IMR-90 (cell line): ENCODE measurements around the gene PRKCA. TPM values are rescaled to one million over a fixed set of nuclear protein-coding genes. Genes with fewer than 3 reads are reported as not detected.
A peak's percentile ranks its signal among the peaks of the same experiment; 100 is the strongest.

Source experiments
- ATAC-seq: fragments of 200-7000 bp; cut with Tn5 transposase; 2 replicates; pipeline ENCODE4 v1.9.1; 2020; ENCODE audit warnings: low read depth, mild to moderate bottlenecking, moderate library complexity
- BruUV-seq: library from RNA; stranded (reverse); fragments of 400-500 nt; replicated peaks from 2 replicates; lab custom pipeline; 2021; lab: Mats Ljungman, UMichigan
- CTCF ChIA-PET: fragments of 300-600 bp; formaldehyde crosslinking; extraction: SDS; loops from one replicate; lab custom pipeline; 2021; ENCODE audit warnings: antibody characterized with exemption; lab: Yijun Ruan, JAX
- POLR2A ChIA-PET: fragments of 300-600 bp; sonication (Branson Sonifier 250); formaldehyde crosslinking; loops from one replicate; lab custom pipeline; 2022; ENCODE audit warnings: antibody characterized with exemption; ENCODE audit not compliant: unreplicated experiment; lab: Charles Lee
- DNase-seq: peaks from one replicate; pipeline ENCODE4 v3.0.0; 2013
- H2AFZ ChIP-seq: replicated peaks from 2 replicates; pipeline ENCODE3; 2013; ENCODE audit warnings: low read length, mild to moderate bottlenecking; ENCODE audit not compliant: poor library complexity
- H2AK5ac ChIP-seq: 2 replicates; pipeline ENCODE4 v1.6.1; 2013; ENCODE audit warnings: low read depth, low read length, inconsistent platforms
- H2AK9ac ChIP-seq: replicated peaks from 2 replicates; pipeline ENCODE3; 2013; ENCODE audit warnings: mild to moderate bottlenecking, low read depth, low read length, moderate library complexity; ENCODE audit not compliant: poor library complexity
- H2BK120ac ChIP-seq: 2 replicates; pipeline ENCODE4 v1.6.1; 2013; ENCODE audit warnings: low read depth, low read length, inconsistent platforms
- H2BK15ac ChIP-seq: 3 replicates; pipeline ENCODE4 v1.6.1; 2013; ENCODE audit warnings: low read depth, low read length, inconsistent platforms
- H2BK20ac ChIP-seq: 2 replicates; pipeline ENCODE4 v1.6.1; 2013; ENCODE audit warnings: low read depth, mild to moderate bottlenecking, inconsistent platforms, low read length, moderate library complexity
- H2BK5ac ChIP-seq: 2 replicates; pipeline ENCODE4 v1.6.1; 2013; ENCODE audit warnings: mild to moderate bottlenecking, low read depth, low read length, inconsistent platforms; ENCODE audit not compliant: poor library complexity, severe bottlenecking
- H3K14ac ChIP-seq: replicated peaks from 2 replicates; pipeline ENCODE4 v1.6.1; 2013; ENCODE audit warnings: low read depth, low read length, inconsistent platforms
- H3K18ac ChIP-seq: 2 replicates; pipeline ENCODE4 v1.6.1; 2013; ENCODE audit warnings: low read depth, low read length, control low read depth
- H3K23ac ChIP-seq: 2 replicates; pipeline ENCODE4 v1.6.1; 2013; ENCODE audit warnings: low read depth, low read length, inconsistent platforms
- H3K27ac ChIP-seq: 2 replicates; pipeline ENCODE4 v1.5.1; 2013; ENCODE audit warnings: mild to moderate bottlenecking, control low read depth, low read length; ENCODE audit not compliant: insufficient read depth
- H3K27me3 ChIP-seq: 2 replicates; pipeline ENCODE4 v1.6.1; 2013; ENCODE audit warnings: low read length; ENCODE audit not compliant: control insufficient read depth, insufficient read depth
- H3K36me3 ChIP-seq: 2 replicates; pipeline ENCODE4 v1.6.1; 2013; ENCODE audit warnings: low read length, mixed read lengths; ENCODE audit not compliant: control insufficient read depth, insufficient read depth
- H3K4ac ChIP-seq: 2 replicates; pipeline ENCODE4 v1.6.1; 2013; ENCODE audit warnings: low read depth, low read length, inconsistent platforms
- H3K4me1 ChIP-seq: 2 replicates; pipeline ENCODE4 v1.6.1; 2013; ENCODE audit warnings: low read length, mixed read lengths; ENCODE audit not compliant: control insufficient read depth, insufficient read depth
- H3K4me2 ChIP-seq: 2 replicates; pipeline ENCODE4 v1.6.1; 2013; ENCODE audit warnings: low read depth, mild to moderate bottlenecking, control low read depth, low read length, moderate library complexity
- H3K4me3 ChIP-seq: 2 replicates; pipeline ENCODE4 v1.5.1; 2013; ENCODE audit warnings: low read depth, mild to moderate bottlenecking, control low read depth, low read length, moderate library complexity; ENCODE audit not compliant: insufficient read depth
- H3K56ac ChIP-seq: 2 replicates; pipeline ENCODE4 v1.6.1; 2013; ENCODE audit warnings: low read length, inconsistent platforms; ENCODE audit not compliant: insufficient read depth; ENCODE audit errors: extremely low read depth
- H3K79me1 ChIP-seq, 2 experiments: 2 replicates each; pipeline ENCODE4 v1.6.1; 2013; ENCODE audit warnings: low read length in 2 of 2, inconsistent platforms in 1 of 2, low read depth in 1 of 2
- H3K9ac ChIP-seq: 2 replicates; pipeline ENCODE4 v1.6.1; 2013; ENCODE audit warnings: low read depth, low read length, control low read depth
- H3K9me1 ChIP-seq: 2 replicates; pipeline ENCODE4 v1.6.1; 2013; ENCODE audit warnings: low read length, inconsistent platforms; ENCODE audit not compliant: insufficient read depth
- H3K9me3 ChIP-seq: 2 replicates; pipeline ENCODE4 v1.6.1; 2013; ENCODE audit warnings: low read length; ENCODE audit not compliant: control insufficient read depth, insufficient read depth
- H4K20me1 ChIP-seq: 2 replicates; pipeline ENCODE4 v1.6.1; 2013; ENCODE audit warnings: low read length, inconsistent platforms; ENCODE audit not compliant: insufficient read depth
- H4K5ac ChIP-seq: 2 replicates; pipeline ENCODE4 v1.6.1; 2013; ENCODE audit warnings: mild to moderate bottlenecking, low read depth, low read length, control low read depth
- H4K8ac ChIP-seq, 2 experiments: 2 replicates each; pipeline ENCODE4 v1.6.1; 2013; ENCODE audit warnings: low read depth in 2 of 2, low read length in 2 of 2, control low read depth in 1 of 2, inconsistent platforms in 1 of 2
- H4K91ac ChIP-seq: 2 replicates; pipeline ENCODE4 v1.6.1; 2013; ENCODE audit warnings: low read depth, low read length, inconsistent platforms; ENCODE audit not compliant: insufficient read depth
- FOS ChIP-seq: fragments of 150-350 bp; IDR thresholded peaks from 2 replicates; pipeline ENCODE4 v1.6.1; 2016; ENCODE audit warnings: low read depth, low read length
- RAD21 ChIP-seq: IDR thresholded peaks from 2 replicates; pipeline ENCODE4 v1.6.1; 2012; ENCODE audit warnings: low read length, improper control_type of control experiment
- WGBS, 2 experiments: methylation state at CpG; one replicate each; pipeline versions ENCODE4 v1.1.5 to v1.1.7; 2013; ENCODE audit warnings: missing lambda C conversion rate in 2 of 2; ENCODE audit not compliant: insufficient read length in 1 of 2; ENCODE audit errors: extremely low coverage in 2 of 2; 5-methylcytosine and 5-hydroxymethylcytosine counted together
- dilution Hi-C: fragments of 300-500 bp; cut with HindIII; formaldehyde crosslinking; loops from one replicate; pipeline ENCODE4 v1.14.3; 2018; ENCODE audit warnings: low sequenced_read_pairs; ENCODE audit not compliant: unreplicated experiment
- in situ Hi-C: fragments of 300-500 bp; cut with MboI; formaldehyde crosslinking; loops from 3 replicates; pipeline ENCODE4 v1.14.3; 2019; ENCODE audit warnings: low sequenced_read_pairs, inconsistent platforms, mixed read lengths
- intact Hi-C: fragments of 100-400 bp; cut with micrococcal nuclease; formaldehyde crosslinking; loops from 2 replicates; pipeline ENCODE4 v1.10.0; 2022
- polyA plus RNA-seq, 3 experiments: library from polyadenylated mRNA; depleted of rRNA; stranded (reverse); fragments of >200 nt; gene quantifications; 2 replicates each; pipeline ENCODE4 v1.2.3, GENCODE V29; 2012; ENCODE audit warnings: low replicate concordance in 1 of 3
- total RNA-seq: library from RNA; depleted of rRNA; stranded (reverse); fragments of >200 nt; gene quantifications from 2 replicates; pipeline ENCODE4 v1.2.3, GENCODE V29; 2012

PRKCA gene
- total and polyA plus RNA-seq, 2 of the 4 experiments (the other 2 are of a cell fraction): 31.0 to 46.0 TPM

DNA sequence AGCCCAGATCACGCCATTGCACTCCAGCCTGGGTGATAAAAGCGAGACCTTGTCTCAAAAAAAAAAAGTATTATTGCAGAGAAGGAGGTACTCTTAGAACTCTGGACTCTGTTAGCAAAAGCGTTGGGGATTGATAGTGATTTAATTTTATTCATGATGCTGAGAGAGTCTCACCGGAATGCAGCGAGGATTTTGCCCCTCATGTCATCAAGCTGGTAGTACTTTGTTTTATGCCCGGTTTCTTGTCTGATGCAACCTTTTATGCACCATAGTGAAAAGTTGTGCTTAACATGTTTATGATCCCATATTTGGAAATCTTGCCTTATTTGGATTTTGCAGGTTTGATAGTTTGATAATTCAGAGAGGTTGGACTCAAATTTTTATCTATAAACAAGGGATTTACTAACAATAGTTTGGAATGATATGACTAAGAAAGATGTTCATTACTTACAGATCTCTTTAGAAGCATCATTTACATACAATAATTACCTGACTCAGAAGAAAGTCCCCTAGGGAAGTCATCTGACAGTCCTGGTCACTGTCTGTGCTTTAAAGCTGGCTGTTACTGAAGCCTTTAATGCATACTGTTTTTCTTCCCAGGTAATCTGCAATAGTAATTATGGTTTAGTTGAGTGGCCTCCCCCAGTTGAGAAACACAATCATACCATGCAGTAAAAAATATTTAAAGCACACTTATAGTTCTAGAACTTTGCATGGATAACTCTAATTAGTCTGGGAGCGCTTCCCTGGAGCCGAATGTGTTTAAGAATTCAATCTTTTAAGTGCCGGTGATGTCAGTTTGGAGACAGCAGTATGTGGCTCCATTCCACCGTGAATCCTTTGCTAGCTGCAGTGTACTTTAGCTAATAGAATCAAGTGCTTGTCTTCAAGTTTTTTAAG is 120.9 kb downstream of the PRKCA start:
- DNase-seq (no peak), ATAC-seq (no peak; the same call in 1 of the 2 replicates)
- Histone ChIP-seq H4K5ac (no peak overlapping the region), H3K4me1 (peaks cover 13% of the 10 kb centered on the region), H4K20me1 (peaks cover 6% of the 10 kb centered on the region; the same call in 1 of the 2 replicates), H3K14ac (peak overlapping the region; percentile 67), H3K56ac (no peak overlapping the region), H3K4ac (peak overlapping the region; percentile 74; the same call in 1 of the 2 replicates), H2AK5ac (peak overlapping the region; percentile 50; the same call in 1 of the 2 replicates), H2AK9ac (peak overlapping the region; percentile 49), H3K4me2 (peak overlapping the region; percentile 54; the same call in 1 of the 2 replicates), H3K36me3 (no peaks in the 10 kb centered on the region), H3K4me3 (no peak overlapping the region), H3K9me3 (no peaks in the 10 kb centered on the region), H3K9me1 (peaks cover 17% of the 10 kb centered on the region), H2BK15ac (no peak overlapping the region), H2AFZ (no peak overlapping the region), H3K27me3 (no peaks in the 10 kb centered on the region), H3K9ac (peak overlapping the region; percentile 42; the same call in 1 of the 2 replicates), H4K8ac (peak overlapping the region in 1 of 2 experiments; percentile 74; a peak in 2 of 4 replicates), H2BK20ac (peak overlapping the region; percentile 11; the same call in 1 of the 2 replicates), H4K91ac (0 out of 2 replicates have a peak overlapping the region, but pooled peaks have one; percentile 10), H3K18ac (no peak overlapping the region; the same call in none of the 2 replicates), H2BK120ac (peak overlapping the region; percentile 51), H3K79me1 (peaks cover 41 to 86% of the 10 kb centered on the region in 2 experiments), H3K27ac (peak overlapping the region; percentile 43), H3K23ac (peak overlapping the region; percentile 41; the same call in 1 of the 2 replicates), H2BK5ac (peak overlapping the region; percentile 66)
- ChIA-PET CTCF (no interaction called here), POLR2A (no interaction called here)
- in situ Hi-C loops (no loop called here), dilution Hi-C loops (no loop called here), intact Hi-C loops (no loop called here)
- BruUV-seq: no TSS peak
- 71% methylated on average over 4 of the region's 10 CpGs; no CpG with 5 or more reads in 1 of the 2 experiments for WGBS, 2 experiments
- TF ChIP-seq FOS: no peak
- no peak for TF ChIP-seq RAD21
